ENCODE results near the gene PBX4. TPM values are rescaled to one million over a fixed set of nuclear protein-coding genes. Genes with fewer than 3 reads are reported as not detected.

Gene PBX4
- total RNA-seq, 3 donors from 2014 or later (not counting 1 experiment from before 2014, with no cell fraction given): 10.7 to 15.9 (median 11.1) TPM

- intact Hi-C loops (cut with micrococcal nuclease): no loop called here
- 83% methylated on average over 14 of the region's 14 CpGs for WGBS (ENCODE audit: insufficient coverage)
- DNase-seq (no peak), ATAC-seq (no peak)
- H3K4me1 ChIP-seq (ENCODE audit: control insufficient read depth, insufficient read depth, low read length): peaks cover 6% of the 10 kb centered on the region
- no peaks in the 10 kb centered on the region for H3K9me3 Mint-ChIP-seq
- no peaks in the 10 kb centered on the region for H3K4me1 Mint-ChIP-seq
- H3K27ac Mint-ChIP-seq: no peak overlapping the region
- H3K9me3 ChIP-seq (ENCODE audit: control insufficient read depth, insufficient read depth, low read length): no peaks in the 10 kb centered on the region
- no peak for TF ChIP-seq CTCF (IDR thresholded peaks at IDR 0.05)
- H3K4me3 ChIP-seq (ENCODE audit: low read length): no peak overlapping the region
- no peak overlapping the region for H3K4me3 Mint-ChIP-seq
- H3K27me3 Mint-ChIP-seq (ENCODE audit: low read depth in 2 of 2): peaks cover 0 to 4% of the 10 kb centered on the region in 2 donors
- no peaks in the 10 kb centered on the region for H3K27me3 ChIP-seq (ENCODE audit: control insufficient read depth, insufficient read depth, low read length)
- H3K36me3 Mint-ChIP-seq: no peaks in the 10 kb centered on the region
- no peak overlapping the region for H3K27ac ChIP-seq (ENCODE audit: low read length)
- no peaks in the 10 kb centered on the region for H3K36me3 ChIP-seq (ENCODE audit: control insufficient read depth, insufficient read depth, low read length)
Observed at GRCh38 chr19:19551853-19552192, 66.7 kb downstream of the PBX4 start.

GRCh38 chr19:19550972-19551852 is 67.3 kb downstream of the PBX4 start:
- H3K27me3 Mint-ChIP-seq (ENCODE audit: low read depth in 2 of 2): peaks cover 0 to 4% of the 10 kb centered on the region in 2 donors
- H3K9me3 Mint-ChIP-seq: no peaks in the 10 kb centered on the region
- H3K4me3 ChIP-seq (ENCODE audit: low read length): no peak overlapping the region
- no peak for DNase-seq
- no peaks in the 10 kb centered on the region for H3K4me1 Mint-ChIP-seq
- H3K4me1 ChIP-seq (ENCODE audit: control insufficient read depth, insufficient read depth, low read length): peaks cover 6% of the 10 kb centered on the region
- H3K27ac ChIP-seq (ENCODE audit: low read length): no peak overlapping the region
- no peak for ATAC-seq
- no peak for TF ChIP-seq CTCF (IDR thresholded peaks at IDR 0.05)
- H3K27ac Mint-ChIP-seq: no peak overlapping the region
- H3K36me3 Mint-ChIP-seq: no peaks in the 10 kb centered on the region
- WGBS (ENCODE audit: insufficient coverage): 91% methylated on average over 10 of the region's 10 CpGs
- no peaks in the 10 kb centered on the region for H3K27me3 ChIP-seq (ENCODE audit: control insufficient read depth, insufficient read depth, low read length)
- no peaks in the 10 kb centered on the region for H3K36me3 ChIP-seq (ENCODE audit: control insufficient read depth, insufficient read depth, low read length)
- no peaks in the 10 kb centered on the region for H3K9me3 ChIP-seq (ENCODE audit: control insufficient read depth, insufficient read depth, low read length)
- no peak overlapping the region for H3K4me3 Mint-ChIP-seq
- intact Hi-C loops (cut with micrococcal nuclease): no loop called here

- intact Hi-C loops (cut with micrococcal nuclease): no loop called here
- WGBS (ENCODE audit: insufficient coverage): 80% methylated on average over 8 of the region's 8 CpGs
- no peak overlapping the region for H3K27ac Mint-ChIP-seq
Observed at GRCh38 chr19:19550485-19550929, 68.0 kb downstream of the PBX4 start.

More at GRCh38 chr19:19550485-19550929, 68.0 kb downstream of the PBX4 start:
- TF ChIP-seq CTCF (IDR thresholded peaks at IDR 0.05): no peak
- Histone ChIP-seq H3K36me3 (ENCODE audit: control insufficient read depth, insufficient read depth, low read length) (no peaks in the 10 kb centered on the region), H3K27ac (ENCODE audit: low read length) (no peak overlapping the region), H3K9me3 (ENCODE audit: control insufficient read depth, insufficient read depth, low read length) (no peaks in the 10 kb centered on the region), H3K4me1 (ENCODE audit: control insufficient read depth, insufficient read depth, low read length) (peaks cover 6% of the 10 kb centered on the region), H3K4me3 (ENCODE audit: low read length) (no peak overlapping the region), H3K27me3 (ENCODE audit: control insufficient read depth, insufficient read depth, low read length) (no peaks in the 10 kb centered on the region)
- Mint-ChIP-seq H3K36me3 (no peaks in the 10 kb centered on the region), H3K4me1 (no peaks in the 10 kb centered on the region), H3K9me3 (no peaks in the 10 kb centered on the region), H3K27me3 (ENCODE audit: low read depth in 2 of 2) (peaks cover 0 to 4% of the 10 kb centered on the region in 2 donors), H3K4me3 (no peak overlapping the region)
- DNase-seq: no peak
- no peak for ATAC-seq
